ENCODE data around the gene HCFC2. TPM values are rescaled to one million over a fixed set of nuclear protein-coding genes. Genes with fewer than 3 reads are reported as not detected.

Gene HCFC2
- total and polyA plus RNA-seq, 2 of the 4 experiments (the other 2 are of a cell fraction) = 12.0 to 34.2 TPM

DNA sequence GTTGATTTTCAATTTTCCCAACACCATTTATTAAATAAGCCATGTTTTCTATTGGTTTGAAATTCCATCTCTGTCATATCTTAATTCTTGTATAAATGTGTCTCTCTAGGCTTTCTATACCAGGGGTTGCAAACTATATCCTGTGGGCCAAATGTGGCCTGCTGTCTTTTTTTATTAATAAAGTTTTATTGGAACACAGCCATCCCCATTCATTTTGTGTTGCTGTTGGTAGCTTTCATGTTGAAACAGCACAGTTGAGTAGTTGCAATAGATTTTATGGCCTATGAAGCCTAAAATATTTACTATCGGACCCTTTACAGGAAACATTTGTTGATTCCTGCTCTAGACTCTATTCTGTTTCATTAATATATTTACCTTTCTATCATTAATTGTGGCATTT is 9.4 kb downstream of the HCFC2 start:
- Histone ChIP-seq H4K8ac (ENCODE audit: low read depth in 2 of 2, low read length in 2 of 2) (no peak overlapping the region), H4K5ac (ENCODE audit: low read depth, low read length) (no peak overlapping the region)

More for the DNA sequence above, 9.4 kb downstream of the HCFC2 start:
- H2AK9ac ChIP-seq (replicated peaks; ENCODE audit: low read depth, low read length, poor library complexity) = no peak overlapping the region
- H2BK15ac ChIP-seq (ENCODE audit: low read depth, low read length) = no peak overlapping the region
- intact Hi-C loops (cut with micrococcal nuclease) = no loop called here
- no peak overlapping the region for H3K4me2 ChIP-seq (ENCODE audit: low read depth, low read length)
- no peak overlapping the region for H3K56ac ChIP-seq (ENCODE audit: extremely low read depth, insufficient read depth, low read length)
- H2BK20ac ChIP-seq (ENCODE audit: low read depth, low read length) = no peak overlapping the region
- no peak overlapping the region for H3K4ac ChIP-seq (ENCODE audit: low read depth, low read length)
- H2AFZ ChIP-seq (replicated peaks; ENCODE audit: low read length, poor library complexity) = no peak overlapping the region
- H3K4me1 ChIP-seq (ENCODE audit: control insufficient read depth, insufficient read depth, low read length) = peaks cover 2% of the 10 kb centered on the region; the same call in 1 of the 2 replicates
- no peak overlapping the region for H2BK5ac ChIP-seq (ENCODE audit: low read depth, low read length, poor library complexity, severe bottlenecking)
- ChIA-PET POLR2A (ENCODE audit: unreplicated experiment) (no interaction called here), CTCF (no interaction called here)
- no peak for DNase-seq
- no peak overlapping the region for H2BK120ac ChIP-seq (ENCODE audit: low read depth, low read length)
- H3K4me3 ChIP-seq (ENCODE audit: insufficient read depth, low read depth, low read length) = no peak overlapping the region
- no peak overlapping the region for H3K23ac ChIP-seq (ENCODE audit: low read depth, low read length)
- H3K27ac ChIP-seq (ENCODE audit: insufficient read depth, low read length) = no peak overlapping the region
- H4K20me1 ChIP-seq (ENCODE audit: insufficient read depth, low read length) = peaks cover 4% of the 10 kb centered on the region; the same call in 1 of the 2 replicates
- no peaks in the 10 kb centered on the region for H3K27me3 ChIP-seq (ENCODE audit: control insufficient read depth, insufficient read depth, low read length)
- H3K18ac ChIP-seq (ENCODE audit: low read depth, low read length) = no peak overlapping the region
- H3K79me1 ChIP-seq (ENCODE audit: low read depth in 1 of 2, low read length in 2 of 2) = peaks cover 2 to 40% of the 10 kb centered on the region in 2 experiments; a peak in 3 of 4 replicates
- no peaks in the 10 kb centered on the region for H3K9me3 ChIP-seq (ENCODE audit: control insufficient read depth, insufficient read depth, low read length)
- no peak for TF ChIP-seq FOS (IDR thresholded peaks at IDR 0.05; ENCODE audit: low read depth, low read length)
- H3K9me1 ChIP-seq (ENCODE audit: insufficient read depth, low read length) = peaks cover 2% of the 10 kb centered on the region; the same call in 1 of the 2 replicates
- no peak overlapping the region for H3K9ac ChIP-seq (ENCODE audit: low read depth, low read length)
- H2AK5ac ChIP-seq (ENCODE audit: low read depth, low read length) = no peak overlapping the region
- no CpG with 5 or more reads among the region's 1 CpG for WGBS, 2 experiments (ENCODE audit: extremely low coverage in 2 of 2, insufficient read length in 1 of 2)
- H4K91ac ChIP-seq (ENCODE audit: insufficient read depth, low read depth, low read length) = no peak overlapping the region
- no peak overlapping the region for H3K14ac ChIP-seq (replicated peaks; ENCODE audit: low read depth, low read length)
- peaks cover 17% of the 10 kb centered on the region for H3K36me3 ChIP-seq (ENCODE audit: control insufficient read depth, insufficient read depth, low read length)
- ATAC-seq (ENCODE audit: low read depth) = no peak
- in situ Hi-C loops (cut with MboI; ENCODE audit: low sequenced_read_pairs) = no loop called here
- dilution Hi-C loops (cut with HindIII; ENCODE audit: low sequenced_read_pairs, unreplicated experiment) = no loop called here
- BruUV-seq (replicated peaks) = no TSS peak

Data from IMR-90 (cell line).